ENCODE measurements around the gene NKG7.

DNA sequence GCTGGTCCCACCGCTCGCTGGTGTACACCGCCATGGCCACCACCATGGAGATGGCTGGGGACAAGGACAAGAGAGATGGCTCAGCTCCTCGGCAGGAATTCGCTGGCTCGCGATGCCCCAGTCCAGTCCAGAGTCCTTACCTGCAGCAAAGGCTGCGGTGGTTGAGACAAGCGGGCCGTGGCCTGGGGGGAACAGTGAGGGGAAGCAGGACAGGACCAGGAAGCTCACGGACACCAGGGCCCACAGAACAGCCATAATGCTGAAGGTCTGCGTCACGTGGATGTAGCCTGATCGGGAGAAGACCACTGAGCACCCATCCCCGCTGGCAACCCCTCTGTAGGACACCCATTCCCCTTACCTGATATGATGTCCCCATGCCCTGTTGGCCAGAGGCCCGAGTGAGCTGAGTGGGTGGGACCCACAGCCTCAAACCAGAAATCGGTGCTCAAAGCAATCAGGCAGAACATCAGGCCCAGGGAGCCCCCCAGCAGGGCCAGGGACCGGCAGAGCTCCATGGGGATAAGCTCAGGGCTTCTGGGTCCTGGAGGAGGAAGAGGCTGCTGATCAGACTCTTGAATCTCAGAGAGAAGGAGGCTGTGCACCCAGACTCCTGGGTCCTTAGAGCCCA, 319 bp downstream of the NKG7 start:
- TF ChIP-seq POLR2A (IDR thresholded peaks at IDR 0.05) (no peak), CTCF (IDR thresholded peaks at IDR 0.05) (no peak)
